HepG2 (cell line): ENCODE measurements around the gene SCAMP3. TPM values are rescaled to one million over a fixed set of nuclear protein-coding genes. Genes with fewer than 3 reads are reported as not detected.

ENCODE experiments used
- AGO2 ChIP-seq: fragments of 200-400 bp; formaldehyde crosslinking; optimal IDR thresholded peaks from 2 replicates; pipeline ENCODE3; 2017; ENCODE audit warnings: mild to moderate bottlenecking, low read depth, low read length, moderate library complexity
- HES4 ChIP-seq: sonication (generic); formaldehyde crosslinking; IDR thresholded peaks from 2 replicates; pipeline ENCODE4 v1.9.0; 2021; ENCODE audit warnings: mild to moderate bottlenecking, missing genetic modification reagents, borderline replicate concordance
- ISX ChIP-seq: sonication (generic); formaldehyde crosslinking; conservative IDR thresholded peaks from 2 replicates; pipeline ENCODE4 v1.5.0; 2020; ENCODE audit warnings: missing genetic modification reagents
- KAT7 ChIP-seq: IDR thresholded peaks from 2 replicates; pipeline ENCODE4 v1.6.1; 2018; ENCODE audit warnings: borderline replicate concordance, missing compliant biosample characterization
- KDM5B ChIP-seq: sonication (generic); formaldehyde crosslinking; IDR thresholded peaks from 2 replicates; pipeline ENCODE4 v1.4.0; 2020; ENCODE audit warnings: missing genetic modification reagents, mild to moderate bottlenecking, borderline replicate concordance
- NCOR1 ChIP-seq: fragments of 200-600 bp; sonication (generic); IDR thresholded peaks from 2 replicates; pipeline ENCODE4 v1.7.0; 2017; ENCODE audit warnings: antibody characterized with exemption, low read length, borderline replicate concordance
- NRL ChIP-seq: sonication (generic); formaldehyde crosslinking; IDR thresholded peaks from 2 replicates; pipeline ENCODE4 v1.5.0; 2020; ENCODE audit warnings: missing genetic modification reagents, mild to moderate bottlenecking, moderate library complexity, borderline replicate concordance
- REL ChIP-seq: sonication (generic); formaldehyde crosslinking; conservative IDR thresholded peaks from 2 replicates; pipeline ENCODE4 v1.8.0; 2022; ENCODE audit warnings: mild to moderate bottlenecking, missing genetic modification reagents, moderate library complexity
- SIN3B ChIP-seq: fragments of 150-350 bp; IDR thresholded peaks from 2 replicates; pipeline ENCODE4 v1.6.1; 2014; ENCODE audit warnings: low read length
- TOE1 ChIP-seq: sonication (generic); formaldehyde crosslinking; IDR thresholded peaks from 2 replicates; pipeline ENCODE4 v1.4.0; 2020; ENCODE audit warnings: mild to moderate bottlenecking, missing genetic modification reagents
- ZBTB20 ChIP-seq: sonication (generic); formaldehyde crosslinking; IDR thresholded peaks from 2 replicates; pipeline ENCODE4 v1.8.1; 2023; ENCODE audit warnings: missing genetic modification reagents, low read depth, mild to moderate bottlenecking, borderline replicate concordance
- ZBTB3 ChIP-seq: sonication (generic); formaldehyde crosslinking; IDR thresholded peaks from 2 replicates; pipeline ENCODE4 v1.4.0; 2020; ENCODE audit warnings: low read depth, mild to moderate bottlenecking, moderate library complexity, missing genetic modification reagents, borderline replicate concordance
- ZBTB40 ChIP-seq, 2 experiments: fragments of 450-650 bp in 1 of 2; sonication (generic) in 1 of 2; formaldehyde crosslinking in 1 of 2; IDR thresholded peaks; 2 replicates each; pipeline versions ENCODE4 v1.6.1 to v1.8.0; 2016 to 2022; ENCODE audit warnings: antibody characterized with exemption in 1 of 2, mild to moderate bottlenecking in 1 of 2, missing genetic modification reagents in 1 of 2
- ZNF414 ChIP-seq: sonication (generic); formaldehyde crosslinking; IDR thresholded peaks from 2 replicates; pipeline ENCODE4 v1.5.0; 2020; ENCODE audit warnings: missing genetic modification reagents
- ZNF850 ChIP-seq: sonication (generic); formaldehyde crosslinking; conservative IDR thresholded peaks from 2 replicates; pipeline ENCODE4 v1.9.0; 2021; ENCODE audit warnings: mild to moderate bottlenecking, missing genetic modification reagents
- polyA plus RNA-seq, 8 experiments: library from polyadenylated mRNA; depleted of rRNA in 3 of 8; stranded (reverse) in 7 of 8; unstranded in 1 of 8; fragments of >200 nt; fragmentation: Illumina TruSeq in 4 of 8; extraction: Trizol in 4 of 8; gene quantifications; 2 replicates each; pipeline versions ENCODE4 v1.2.1 to v1.2.3, GENCODE V29; 2011 to 2016; ENCODE audit warnings: low read depth in 4 of 8, missing spikeins in 1 of 8, mixed read lengths in 1 of 8; ENCODE audit not compliant: insufficient read depth in 1 of 8
- total RNA-seq, 5 experiments: library from RNA; depleted of rRNA; stranded (reverse); fragments of >200 nt; fragmentation: Illumina TruSeq; extraction: Trizol; gene quantifications; 2 replicates each; pipeline ENCODE4 v1.2.3, GENCODE V29; 2016; ENCODE audit warnings: low read depth in 1 of 5
- TF ChIP-seq, protein P1 (sequence below): sonication (generic); formaldehyde crosslinking; IDR thresholded peaks from 2 replicates; pipeline ENCODE4 v1.5.0; 2020; ENCODE audit warnings: mild to moderate bottlenecking, missing genetic modification reagents, borderline replicate concordance

The SCAMP3 gene
- total and polyA plus RNA-seq, 2 of the 13 experiments (the other 11 are each of a cell fraction or from before 2014, with no cell fraction given): 46.8 to 83.3 TPM

GRCh38 chr1:155272466-155273342 is 10.5 kb upstream of the SCAMP3 start (continued):
- TF ChIP-seq ZBTB40 (IDR thresholded peaks at IDR 0.05): no peak
- TF ChIP-seq ZBTB40 (CRISPR knock-in tag; IDR thresholded peaks at IDR 0.05): peak; percentile 13; the same call in 1 of the 2 replicates
- TF ChIP-seq ZNF414 (CRISPR knock-in tag): no peak
- no peak for TF ChIP-seq ZNF850 (CRISPR knock-in tag)
- no peak for TF ChIP-seq ZBTB3 (CRISPR knock-in tag)
- 0 out of 2 replicates have a peak, but pooled peaks have one; percentile 35 for TF ChIP-seq NRL (CRISPR knock-in tag)
- TF ChIP-seq KAT7 (CRISPR knock-in tag): no peak
- TF ChIP-seq SIN3B: 0 out of 2 replicates have a peak, but pooled peaks have one; percentile 23
- peak; percentile 74 for TF ChIP-seq KDM5B
- peak; percentile 40 for TF ChIP-seq AGO2
- TF ChIP-seq, protein P1, sequence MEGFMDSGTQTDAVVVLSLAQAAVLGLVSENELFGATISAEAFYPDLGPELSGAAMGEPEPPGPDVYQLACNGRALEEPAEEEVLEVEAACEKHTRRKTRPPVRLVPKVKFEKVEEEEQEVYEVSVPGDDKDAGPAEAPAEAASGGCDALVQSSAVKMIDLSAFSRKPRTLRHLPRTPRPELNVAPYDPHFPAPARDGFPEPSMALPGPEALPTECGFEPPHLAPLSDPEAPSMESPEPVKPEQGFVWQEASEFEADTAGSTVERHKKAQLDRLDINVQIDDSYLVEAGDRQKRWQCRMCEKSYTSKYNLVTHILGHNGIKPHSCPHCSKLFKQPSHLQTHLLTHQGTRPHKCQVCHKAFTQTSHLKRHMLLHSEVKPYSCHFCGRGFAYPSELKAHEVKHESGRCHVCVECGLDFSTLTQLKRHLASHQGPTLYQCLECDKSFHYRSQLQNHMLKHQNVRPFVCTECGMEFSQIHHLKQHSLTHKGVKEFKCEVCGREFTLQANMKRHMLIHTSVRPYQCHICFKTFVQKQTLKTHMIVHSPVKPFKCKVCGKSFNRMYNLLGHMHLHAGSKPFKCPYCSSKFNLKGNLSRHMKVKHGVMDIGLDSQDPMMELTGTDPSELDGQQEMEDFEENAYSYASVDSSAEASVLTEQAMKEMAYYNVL (CRISPR knock-in tag): 0 out of 2 replicates have a peak, but pooled peaks have one; percentile 30
- no peak for TF ChIP-seq REL (CRISPR knock-in tag)
- TF ChIP-seq HES4 (CRISPR knock-in tag): no peak
- TF ChIP-seq TOE1: no peak
- 0 out of 2 replicates have a peak, but pooled peaks have one; percentile 59 for TF ChIP-seq ISX (CRISPR knock-in tag)
- TF ChIP-seq NCOR1: no peak
- 0 out of 2 replicates have a peak, but pooled peaks have one; percentile 14 for TF ChIP-seq ZBTB20
